HepG2 (cell line): ENCODE data around the gene ERF. TPM values are rescaled to one million over a fixed set of nuclear protein-coding genes. Genes with fewer than 3 reads are reported as not detected.

Experiments used
- CREB3 ChIP-seq: sonication (generic); formaldehyde crosslinking; IDR thresholded peaks from 2 replicates; pipeline ENCODE4 v1.5.0; 2020; ENCODE audit warnings: missing genetic modification reagents
- FIP1L1 ChIP-seq: fragments of 200-400 bp; formaldehyde crosslinking; IDR thresholded peaks from 2 replicates; pipeline ENCODE4 v1.6.1; 2018; ENCODE audit warnings: low read depth, mild to moderate bottlenecking, low read length, moderate library complexity, borderline replicate concordance; ENCODE audit not compliant: insufficient read depth
- HMG20B ChIP-seq: conservative IDR thresholded peaks from 2 replicates; pipeline ENCODE4 v1.6.1; 2016; ENCODE audit warnings: missing genetic modification reagents, missing compliant biosample characterization
- HNF4A ChIP-seq: sonication (generic); formaldehyde crosslinking; IDR thresholded peaks from 2 replicates; pipeline ENCODE4 v1.4.0; 2020; ENCODE audit warnings: missing genetic modification reagents
- HOXD1 ChIP-seq: sonication (generic); formaldehyde crosslinking; IDR thresholded peaks from 2 replicates; pipeline ENCODE4 v1.5.0; 2020; ENCODE audit warnings: missing genetic modification reagents
- KLF13 ChIP-seq: sonication (generic); formaldehyde crosslinking; IDR thresholded peaks from 2 replicates; pipeline ENCODE4 v1.4.0; 2020; ENCODE audit warnings: mild to moderate bottlenecking, missing genetic modification reagents
- NAIF1 ChIP-seq: sonication (generic); formaldehyde crosslinking; IDR thresholded peaks from 2 replicates; pipeline ENCODE4 v1.5.0; 2020; ENCODE audit warnings: mild to moderate bottlenecking, missing genetic modification reagents, borderline replicate concordance
- PLRG1 ChIP-seq: fragments of 450-650 bp; conservative IDR thresholded peaks from 2 replicates; pipeline ENCODE4 v1.6.1; 2016
- RELA ChIP-seq: sonication (generic); formaldehyde crosslinking; IDR thresholded peaks from 2 replicates; pipeline ENCODE4 v1.4.0; 2020; ENCODE audit warnings: missing genetic modification reagents
- ZBTB3 ChIP-seq: sonication (generic); formaldehyde crosslinking; IDR thresholded peaks from 2 replicates; pipeline ENCODE4 v1.4.0; 2020; ENCODE audit warnings: low read depth, mild to moderate bottlenecking, moderate library complexity, missing genetic modification reagents, borderline replicate concordance
- ZFAT ChIP-seq: sonication (generic); formaldehyde crosslinking; conservative IDR thresholded peaks from 2 replicates; pipeline ENCODE4 v1.8.1; 2023; ENCODE audit warnings: missing genetic modification reagents, inconsistent platforms
- ZNF430 ChIP-seq: sonication (generic); formaldehyde crosslinking; IDR thresholded peaks from 2 replicates; pipeline ENCODE4 v1.9.0; 2021; ENCODE audit warnings: mild to moderate bottlenecking, missing genetic modification reagents
- ZNF615 ChIP-seq: sonication (generic); formaldehyde crosslinking; IDR thresholded peaks from 2 replicates; pipeline ENCODE4 v1.5.0; 2020; ENCODE audit warnings: mild to moderate bottlenecking, missing genetic modification reagents, borderline replicate concordance
- ZNF75D ChIP-seq: sonication (generic); formaldehyde crosslinking; IDR thresholded peaks from 2 replicates; pipeline ENCODE4 v1.8.1; 2023; ENCODE audit warnings: missing genetic modification reagents, mild to moderate bottlenecking, borderline replicate concordance
- ZNF768 ChIP-seq: sonication (generic); formaldehyde crosslinking; IDR thresholded peaks from 2 replicates; pipeline ENCODE4 v1.4.0; 2020; ENCODE audit warnings: missing genetic modification reagents
- ZNF775 ChIP-seq: sonication (generic); formaldehyde crosslinking; IDR thresholded peaks from 2 replicates; pipeline ENCODE4 v1.4.0; 2020; ENCODE audit warnings: missing genetic modification reagents, mild to moderate bottlenecking, moderate library complexity, borderline replicate concordance
- polyA plus RNA-seq, 8 experiments: library from polyadenylated mRNA; depleted of rRNA in 3 of 8; stranded (reverse) in 7 of 8; unstranded in 1 of 8; fragments of >200 nt; fragmentation: Illumina TruSeq in 4 of 8; extraction: Trizol in 4 of 8; gene quantifications; 2 replicates each; pipeline versions ENCODE4 v1.2.1 to v1.2.3, GENCODE V29; 2011 to 2016; ENCODE audit warnings: low read depth in 4 of 8, missing spikeins in 1 of 8, mixed read lengths in 1 of 8; ENCODE audit not compliant: insufficient read depth in 1 of 8
- total RNA-seq, 5 experiments: library from RNA; depleted of rRNA; stranded (reverse); fragments of >200 nt; fragmentation: Illumina TruSeq; extraction: Trizol; gene quantifications; 2 replicates each; pipeline ENCODE4 v1.2.3, GENCODE V29; 2016; ENCODE audit warnings: low read depth in 1 of 5
- TF ChIP-seq, protein P1 (sequence below): fragments of 450-650 bp; IDR thresholded peaks from 2 replicates; pipeline ENCODE4 v1.6.1; 2017; ENCODE audit warnings: mild to moderate bottlenecking
- TF ChIP-seq, protein P2 (sequence below), 2 experiments: sonication (generic) in 1 of 2; formaldehyde crosslinking in 1 of 2; IDR thresholded peaks; 2 replicates each; pipeline versions ENCODE4 v1.6.1 to v1.9.0; 2014 to 2022; ENCODE audit warnings: antibody characterized with exemption in 1 of 2, borderline replicate concordance in 1 of 2, inconsistent platforms in 1 of 2, low read depth in 1 of 2, missing genetic modification reagents in 1 of 2

ERF gene
- total and polyA plus RNA-seq, 2 of the 13 experiments (the other 11 are each of a cell fraction or from before 2014, with no cell fraction given) = 67.1 to 69.9 TPM

DNA sequence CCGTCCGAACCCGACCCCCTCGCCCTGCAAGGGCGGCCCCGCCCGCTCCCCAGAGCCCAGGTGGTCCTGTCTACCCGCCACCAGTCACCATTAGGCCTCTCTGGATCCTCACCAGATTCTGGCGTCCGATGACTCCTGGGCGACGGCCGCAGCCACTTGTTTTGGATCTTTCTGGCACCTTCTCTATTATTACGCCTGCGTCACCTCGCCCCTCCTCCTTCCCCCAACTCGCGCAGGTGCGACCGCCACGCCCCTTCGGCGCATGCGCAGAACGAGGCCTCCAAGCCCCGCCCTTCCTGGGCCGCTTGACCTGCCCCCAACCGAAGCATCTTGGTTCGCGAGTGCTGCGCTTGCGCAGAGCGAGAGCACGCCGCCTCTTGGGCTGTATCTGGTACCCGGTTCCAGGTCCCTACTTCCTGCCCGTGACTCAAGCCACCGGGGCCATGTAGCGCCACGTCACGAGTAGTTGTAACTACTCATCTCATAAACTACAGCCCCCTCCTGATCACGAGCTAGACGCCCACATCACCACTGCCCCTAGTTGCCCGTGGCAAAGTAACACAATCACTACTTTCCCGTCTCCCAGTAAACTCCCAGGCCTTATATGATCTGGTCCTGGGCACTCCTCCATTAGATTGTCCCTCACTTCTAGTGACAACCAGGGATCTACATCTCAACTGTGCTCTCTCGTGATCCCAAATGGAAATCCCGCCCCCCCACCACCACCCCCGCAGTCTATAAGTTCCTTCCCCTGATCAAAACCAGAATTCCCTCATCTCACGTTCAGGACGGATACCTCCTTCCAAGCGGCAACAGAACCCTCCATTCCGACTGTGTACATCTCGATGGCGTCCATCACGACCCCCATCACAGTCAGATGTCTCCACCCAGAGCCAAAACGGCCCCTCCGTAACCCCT lies 37.1 kb downstream of the ERF start, which contains the start of gene DEDD2 (continued):
- TF ChIP-seq, protein P1, sequence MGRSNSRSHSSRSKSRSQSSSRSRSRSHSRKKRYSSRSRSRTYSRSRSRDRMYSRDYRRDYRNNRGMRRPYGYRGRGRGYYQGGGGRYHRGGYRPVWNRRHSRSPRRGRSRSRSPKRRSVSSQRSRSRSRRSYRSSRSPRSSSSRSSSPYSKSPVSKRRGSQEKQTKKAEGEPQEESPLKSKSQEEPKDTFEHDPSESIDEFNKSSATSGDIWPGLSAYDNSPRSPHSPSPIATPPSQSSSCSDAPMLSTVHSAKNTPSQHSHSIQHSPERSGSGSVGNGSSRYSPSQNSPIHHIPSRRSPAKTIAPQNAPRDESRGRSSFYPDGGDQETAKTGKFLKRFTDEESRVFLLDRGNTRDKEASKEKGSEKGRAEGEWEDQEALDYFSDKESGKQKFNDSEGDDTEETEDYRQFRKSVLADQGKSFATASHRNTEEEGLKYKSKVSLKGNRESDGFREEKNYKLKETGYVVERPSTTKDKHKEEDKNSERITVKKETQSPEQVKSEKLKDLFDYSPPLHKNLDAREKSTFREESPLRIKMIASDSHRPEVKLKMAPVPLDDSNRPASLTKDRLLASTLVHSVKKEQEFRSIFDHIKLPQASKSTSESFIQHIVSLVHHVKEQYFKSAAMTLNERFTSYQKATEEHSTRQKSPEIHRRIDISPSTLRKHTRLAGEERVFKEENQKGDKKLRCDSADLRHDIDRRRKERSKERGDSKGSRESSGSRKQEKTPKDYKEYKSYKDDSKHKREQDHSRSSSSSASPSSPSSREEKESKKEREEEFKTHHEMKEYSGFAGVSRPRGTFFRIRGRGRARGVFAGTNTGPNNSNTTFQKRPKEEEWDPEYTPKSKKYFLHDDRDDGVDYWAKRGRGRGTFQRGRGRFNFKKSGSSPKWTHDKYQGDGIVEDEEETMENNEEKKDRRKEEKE = no peak
- 0 out of 2 replicates have a peak, but pooled peaks have one; percentile 33 for TF ChIP-seq CREB3 (CRISPR knock-in tag)
- TF ChIP-seq HNF4A = no peak
- TF ChIP-seq, protein P2, sequence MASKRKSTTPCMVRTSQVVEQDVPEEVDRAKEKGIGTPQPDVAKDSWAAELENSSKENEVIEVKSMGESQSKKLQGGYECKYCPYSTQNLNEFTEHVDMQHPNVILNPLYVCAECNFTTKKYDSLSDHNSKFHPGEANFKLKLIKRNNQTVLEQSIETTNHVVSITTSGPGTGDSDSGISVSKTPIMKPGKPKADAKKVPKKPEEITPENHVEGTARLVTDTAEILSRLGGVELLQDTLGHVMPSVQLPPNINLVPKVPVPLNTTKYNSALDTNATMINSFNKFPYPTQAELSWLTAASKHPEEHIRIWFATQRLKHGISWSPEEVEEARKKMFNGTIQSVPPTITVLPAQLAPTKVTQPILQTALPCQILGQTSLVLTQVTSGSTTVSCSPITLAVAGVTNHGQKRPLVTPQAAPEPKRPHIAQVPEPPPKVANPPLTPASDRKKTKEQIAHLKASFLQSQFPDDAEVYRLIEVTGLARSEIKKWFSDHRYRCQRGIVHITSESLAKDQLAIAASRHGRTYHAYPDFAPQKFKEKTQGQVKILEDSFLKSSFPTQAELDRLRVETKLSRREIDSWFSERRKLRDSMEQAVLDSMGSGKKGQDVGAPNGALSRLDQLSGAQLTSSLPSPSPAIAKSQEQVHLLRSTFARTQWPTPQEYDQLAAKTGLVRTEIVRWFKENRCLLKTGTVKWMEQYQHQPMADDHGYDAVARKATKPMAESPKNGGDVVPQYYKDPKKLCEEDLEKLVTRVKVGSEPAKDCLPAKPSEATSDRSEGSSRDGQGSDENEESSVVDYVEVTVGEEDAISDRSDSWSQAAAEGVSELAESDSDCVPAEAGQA (IDR thresholded peaks at IDR 0.05; ENCODE audit: low read depth) = no peak
- TF ChIP-seq, protein P2 (CRISPR knock-in tag; IDR thresholded peaks at IDR 0.05; ENCODE audit: borderline replicate concordance) = no peak
- no peak for TF ChIP-seq ZBTB3 (CRISPR knock-in tag)
- no peak for TF ChIP-seq ZFAT (CRISPR knock-in tag)
- 0 out of 2 replicates have a peak, but pooled peaks have one; percentile 24 for TF ChIP-seq ZNF430 (CRISPR knock-in tag)
- TF ChIP-seq ZNF75D (CRISPR knock-in tag) = no peak
- no peak for TF ChIP-seq NAIF1
- TF ChIP-seq HMG20B = no peak
- no peak for TF ChIP-seq RELA (CRISPR knock-in tag)
- no peak for TF ChIP-seq KLF13 (CRISPR knock-in tag)
- peak; percentile 52; the same call in 1 of the 2 replicates for TF ChIP-seq HOXD1 (CRISPR knock-in tag)
- no peak for TF ChIP-seq ZNF615 (CRISPR knock-in tag)
- no peak for TF ChIP-seq FIP1L1
- TF ChIP-seq ZNF768 (CRISPR knock-in tag) = no peak
- TF ChIP-seq ZNF775 (CRISPR knock-in tag) = no peak
- no peak for TF ChIP-seq PLRG1
